ENCODE measurements around the gene SMG1. TPM values are rescaled to one million over a fixed set of nuclear protein-coding genes. Genes with fewer than 3 reads are reported as not detected.
"Not testable (repeated sequence)": the region's sequence is repeated elsewhere in the genome, so short reads cannot be mapped to it uniquely, and the experiment has no call there.

SMG1 gene
- total and polyA plus RNA-seq, 7 donors: 6.0 to 112 (median 72.8) TPM

GRCh38 chr16:18777664-18778063 lies 148.5 kb downstream of the SMG1 start:
- H3K9me3 ChIP-seq; H3K4me3 ChIP-seq; H3K36me3 ChIP-seq; H3K27ac ChIP-seq; intact Hi-C loops (cut with DNase I); H3K27me3 ChIP-seq; H3K4me1 ChIP-seq; DNase-seq: not testable (repeated sequence)
- 87 to 100% methylated on average over 1 of the region's 1 CpG for WGBS, 2 donors

GRCh38 chr16:18776334-18776733 lies 149.9 kb downstream of the SMG1 start:
- not testable (repeated sequence) for DNase-seq

GRCh38 chr16:18774651-18775050 lies 151.6 kb downstream of the SMG1 start:
- H3K36me3 ChIP-seq; intact Hi-C loops (cut with DNase I); DNase-seq; H3K27me3 ChIP-seq; H3K4me3 ChIP-seq; H3K4me1 ChIP-seq; H3K9me3 ChIP-seq; H3K27ac ChIP-seq: not testable (repeated sequence)
- WGBS, 2 donors: 94 to 95% methylated on average over 4 of the region's 4 CpGs

More at GRCh38 chr16:18776334-18776733, 149.9 kb downstream of the SMG1 start:
- H3K4me1 ChIP-seq; H3K27me3 ChIP-seq; intact Hi-C loops (cut with DNase I); H3K27ac ChIP-seq; H3K36me3 ChIP-seq; H3K4me3 ChIP-seq; H3K9me3 ChIP-seq: not testable (repeated sequence)
- 81 to 86% methylated on average over 5 of the region's 5 CpGs for WGBS, 2 donors

GRCh38 chr16:18772171-18772570 lies 154.0 kb downstream of the SMG1 start:
- H3K36me3 ChIP-seq; H3K4me3 ChIP-seq; DNase-seq; H3K27ac ChIP-seq; intact Hi-C loops (cut with DNase I); H3K9me3 ChIP-seq; H3K4me1 ChIP-seq; H3K27me3 ChIP-seq: not testable (repeated sequence)
- 70 to 88% methylated on average over 7 of the region's 7 CpGs for WGBS, 2 donors

- H3K27me3 ChIP-seq; intact Hi-C loops (cut with DNase I): not testable (repeated sequence)
Observed at GRCh38 chr16:18770336-18770962, 155.8 kb downstream of the SMG1 start.

GRCh38 chr16:18767217-18767616 lies 159.0 kb downstream of the SMG1 start:
- H3K27ac ChIP-seq; H3K36me3 ChIP-seq; H3K4me3 ChIP-seq; H3K9me3 ChIP-seq; H3K27me3 ChIP-seq; DNase-seq; H3K4me1 ChIP-seq; intact Hi-C loops (cut with DNase I): not testable (repeated sequence)
- WGBS, 2 donors: 56 to 80% methylated on average over 6 of the region's 7 CpGs

More at GRCh38 chr16:18770336-18770962, 155.8 kb downstream of the SMG1 start:
- H3K9me3 ChIP-seq, DNase-seq, H3K4me3 ChIP-seq, H3K27ac ChIP-seq, H3K4me1 ChIP-seq, H3K36me3 ChIP-seq: not testable (repeated sequence)
- 88 to 92% methylated on average over 11 of the region's 11 CpGs for WGBS, 2 donors

GRCh38 chr16:18762713-18763112 lies 163.5 kb downstream of the SMG1 start:
- H3K4me3 ChIP-seq; intact Hi-C loops (cut with DNase I): not testable (repeated sequence)

GRCh38 chr16:18759598-18760520 lies 166.3 kb downstream of the SMG1 start:
- H3K36me3 ChIP-seq; intact Hi-C loops (cut with DNase I); H3K27me3 ChIP-seq; H3K4me3 ChIP-seq; H3K9me3 ChIP-seq; H3K4me1 ChIP-seq; H3K27ac ChIP-seq: not testable (repeated sequence)
- WGBS, 2 donors: 24 to 35% methylated on average over 19 of the region's 21 CpGs
- peak; percentile 18 to 58 (median 40) for TF ChIP-seq CTCF (IDR thresholded peaks at IDR 0.05)
- peak; percentile 63 for DNase-seq

More at GRCh38 chr16:18762713-18763112, 163.5 kb downstream of the SMG1 start:
- not testable (repeated sequence) for H3K27me3 ChIP-seq, DNase-seq, H3K9me3 ChIP-seq, H3K27ac ChIP-seq, H3K36me3 ChIP-seq, H3K4me1 ChIP-seq
- WGBS, 2 donors: 34 to 46% methylated on average over 3 of the region's 5 CpGs

GRCh38 chr16:18757960-18758660 lies 168.1 kb downstream of the SMG1 start:
- intact Hi-C loops (cut with DNase I); H3K9me3 ChIP-seq; H3K4me3 ChIP-seq; H3K27me3 ChIP-seq; DNase-seq; H3K27ac ChIP-seq; H3K4me1 ChIP-seq; H3K36me3 ChIP-seq: not testable (repeated sequence)
- 43 to 77% methylated on average over 3 to 4 of the region's 10 CpGs for WGBS, 2 donors

- intact Hi-C loops (cut with DNase I): not testable (repeated sequence)
Observed at GRCh38 chr16:18756639-18757038, 169.6 kb downstream of the SMG1 start.

More at GRCh38 chr16:18756639-18757038, 169.6 kb downstream of the SMG1 start:
- H3K27me3 ChIP-seq, DNase-seq, H3K4me3 ChIP-seq, H3K9me3 ChIP-seq, H3K36me3 ChIP-seq, H3K27ac ChIP-seq, H3K4me1 ChIP-seq: not testable (repeated sequence)
- 57 to 70% methylated on average over 9 of the region's 9 CpGs for WGBS, 2 donors
